Naive thymus-derived CD4-positive, alpha-beta T cell (primary cell): Measurements from ENCODE around the gene SGTA. TPM values are rescaled to one million over a fixed set of nuclear protein-coding genes. Genes with fewer than 3 reads are reported as not detected.
A peak's percentile ranks its signal among the peaks of the same experiment; 100 is the strongest.

Source experiments
- ATAC-seq: fragments of 150-1000 bp; cut with Tn5 transposase; 2 replicates; pipeline ENCODE4 v1.10.0; 2021; ENCODE audit warnings: mild to moderate bottlenecking, moderate library complexity
- CTCF ChIA-PET: fragments of 350-600 bp; sonication (Branson Sonifier 250); formaldehyde crosslinking; loops from one replicate; lab custom pipeline; 2021; ENCODE audit warnings: antibody characterized with exemption; lab: Charles Lee
- POLR2A ChIA-PET: fragments of 350-600 bp; sonication (Branson Sonifier 250); formaldehyde crosslinking; loops from one replicate; lab custom pipeline; 2021; ENCODE audit warnings: antibody characterized with exemption, inconsistent platforms; lab: Charles Lee
- DNase-seq, 9 donors: peaks; one replicate each; pipeline versions ENCODE4 v3.0.0 to v3.0.0-alpha.2; 2020 to 2022; ENCODE audit warnings: mixed read lengths in 1 of 9
- H3K27ac ChIP-seq: one replicate; pipeline ENCODE4 v1.7.0; 2013; ENCODE audit warnings: mild to moderate bottlenecking, low read depth, low read length, moderate library complexity
- H3K27me3 ChIP-seq, 2 donors: one replicate each; pipeline ENCODE4 v1.7.0; 2013; ENCODE audit warnings: low read length in 2 of 2, mild to moderate bottlenecking in 2 of 2, moderate library complexity in 2 of 2; ENCODE audit not compliant: control insufficient read depth in 2 of 2, insufficient read depth in 2 of 2
- H3K36me3 ChIP-seq, 3 experiments: 1 replicate in 2 of 3; 2 replicates in 1 of 3; pipeline ENCODE4 v1.7.0; 2013; ENCODE audit warnings: low read length in 3 of 3, mild to moderate bottlenecking in 3 of 3, moderate library complexity in 1 of 3; ENCODE audit not compliant: insufficient read depth in 3 of 3, control insufficient read depth in 2 of 3
- H3K4me1 ChIP-seq, 2 donors: one replicate each; pipeline ENCODE4 v1.7.0; 2013; ENCODE audit warnings: low read length in 2 of 2, mild to moderate bottlenecking in 2 of 2, moderate library complexity in 1 of 2; ENCODE audit not compliant: control insufficient read depth in 2 of 2, insufficient read depth in 2 of 2
- H3K4me3 ChIP-seq: 2 replicates; pipeline ENCODE4 v1.7.0; 2013; ENCODE audit warnings: mild to moderate bottlenecking, low read length
- H3K9me3 ChIP-seq, 3 experiments: 1 replicate in 2 of 3; 2 replicates in 1 of 3; pipeline ENCODE4 v1.7.0; 2013; ENCODE audit warnings: low read length in 3 of 3; ENCODE audit not compliant: control insufficient read depth in 2 of 3
- H3K27ac Mint-ChIP-seq, 9 donors: one replicate each; pipeline ENCODE4 v1.8.0; 2020 to 2022; ENCODE audit warnings: mixed read lengths in 9 of 9, mild to moderate bottlenecking in 8 of 9, moderate library complexity in 5 of 9, inconsistent platforms in 2 of 9
- H3K27me3 Mint-ChIP-seq, 5 donors: one replicate each; pipeline ENCODE4 v1.8.0; 2021 to 2022; ENCODE audit warnings: mixed read lengths in 5 of 5, mild to moderate bottlenecking in 1 of 5
- H3K36me3 Mint-ChIP-seq, 5 donors: one replicate each; pipeline ENCODE4 v1.8.0; 2020 to 2022; ENCODE audit warnings: mixed read lengths in 5 of 5, mild to moderate bottlenecking in 3 of 5, inconsistent platforms in 1 of 5
- H3K4me1 Mint-ChIP-seq, 7 donors: one replicate each; pipeline ENCODE4 v1.8.0; 2020 to 2022; ENCODE audit warnings: mixed read lengths in 7 of 7, mild to moderate bottlenecking in 3 of 7, inconsistent platforms in 1 of 7
- H3K4me3 Mint-ChIP-seq, 10 donors: one replicate each; pipeline ENCODE4 v1.8.0; 2020 to 2022; ENCODE audit warnings: mild to moderate bottlenecking in 10 of 10, mixed read lengths in 10 of 10, moderate library complexity in 6 of 10, inconsistent platforms in 2 of 10
- H3K9me3 Mint-ChIP-seq, 11 donors: one replicate each; pipeline ENCODE4 v1.8.0; 2020 to 2022; ENCODE audit warnings: mixed read lengths in 11 of 11, mild to moderate bottlenecking in 4 of 11, inconsistent platforms in 1 of 11, moderate library complexity in 1 of 11
- intact Hi-C, 2 donors: fragments of 100-400 bp; cut with micrococcal nuclease; formaldehyde crosslinking; loops; one replicate each; pipeline ENCODE4 v1.15.1; 2023
- polyA plus RNA-seq, 2 donors: library from polyadenylated mRNA; unstranded; fragments of 300-500 nt; fragmentation: Illumina TruSeq; gene quantifications; one replicate each; pipeline ENCODE4 v1.2.3, GENCODE V29; 2021
- total RNA-seq, 6 experiments: library from RNA in 5 of 6; stranded (reverse) in 5 of 6; gene quantifications; 1 replicate in 5 of 6; 2 replicates in 1 of 6; pipeline ENCODE4 v1.2.3 and lab custom pipeline; 2021 to 2026

Gene SGTA
- total and polyA plus RNA-seq, 7 experiments from 2014 or later = 25.3 to 47.8 (median 37.9) TPM

GRCh38 chr19:2761876-2762782 lies 20.9 kb downstream of the SGTA start:
- Histone ChIP-seq H3K27me3 (no peaks in the 10 kb centered on the region), H3K27ac (no peak overlapping the region), H3K9me3 (no peaks in the 10 kb centered on the region), H3K36me3 (peaks cover 0 to 87% (median 0%) of the 10 kb centered on the region in 3 experiments), H3K4me3 (no peak overlapping the region), H3K4me1 (no peaks in the 10 kb centered on the region)
- CTCF ChIA-PET = no interaction called here
- POLR2A ChIA-PET = interaction anchor here (0.7 kb wide), 1 partner anchor 114 kb away, joined by 3 read pairs; no protein-coding TSS in a partner anchor
- intact Hi-C loops = no loop called here
- no peak overlapping the region for H3K4me3 Mint-ChIP-seq
- H3K36me3 Mint-ChIP-seq = peaks cover 0 to 20% (median 9%) of the 10 kb centered on the region in 5 donors
- H3K27me3 Mint-ChIP-seq = no peaks in the 10 kb centered on the region
- no peak overlapping the region for H3K27ac Mint-ChIP-seq
- ATAC-seq (no peak), DNase-seq (no peak)
- peaks cover 0 to 2% (median 0%) of the 10 kb centered on the region in 7 donors for H3K4me1 Mint-ChIP-seq
- H3K9me3 Mint-ChIP-seq = no peaks in the 10 kb centered on the region

GRCh38 chr19:2761309-2761677 lies 21.8 kb downstream of the SGTA start:
- ATAC-seq = no peak
- no peak overlapping the region for H3K4me3 Mint-ChIP-seq
- H3K36me3 ChIP-seq = peaks cover 0 to 87% (median 0%) of the 10 kb centered on the region in 3 experiments
- H3K9me3 Mint-ChIP-seq = no peaks in the 10 kb centered on the region
- H3K4me1 Mint-ChIP-seq = peaks cover 0 to 2% (median 0%) of the 10 kb centered on the region in 7 donors
- ChIA-PET POLR2A (no interaction called here), CTCF (no interaction called here)
- H3K9me3 ChIP-seq = no peaks in the 10 kb centered on the region
- intact Hi-C loops = no loop called here
- H3K4me1 ChIP-seq = no peaks in the 10 kb centered on the region
- peaks cover 0 to 20% (median 7%) of the 10 kb centered on the region in 5 donors for H3K36me3 Mint-ChIP-seq
- H3K27ac Mint-ChIP-seq = no peak overlapping the region
- no peaks in the 10 kb centered on the region for H3K27me3 Mint-ChIP-seq
- no peaks in the 10 kb centered on the region for H3K27me3 ChIP-seq
- no peak overlapping the region for H3K4me3 ChIP-seq
- H3K27ac ChIP-seq = no peak overlapping the region
- DNase-seq = no peak

GRCh38 chr19:2759965-2760364 lies 23.1 kb downstream of the SGTA start:
- CTCF ChIA-PET = interaction anchor here (0.6 kb wide), 1 partner anchor 75 kb away, joined by 3 read pairs; no protein-coding TSS in a partner anchor
- Mint-ChIP-seq H3K36me3 (peaks cover 0 to 21% (median 7%) of the 10 kb centered on the region in 5 donors), H3K27ac (no peak overlapping the region), H3K27me3 (no peaks in the 10 kb centered on the region), H3K4me1 (peaks cover 0 to 2% (median 0%) of the 10 kb centered on the region in 7 donors), H3K4me3 (no peak overlapping the region), H3K9me3 (no peaks in the 10 kb centered on the region)
- no peaks in the 10 kb centered on the region for H3K9me3 ChIP-seq
- ATAC-seq = no peak
- no peak overlapping the region for H3K27ac ChIP-seq
- no peak overlapping the region for H3K4me3 ChIP-seq
- H3K4me1 ChIP-seq = no peaks in the 10 kb centered on the region
- POLR2A ChIA-PET = no interaction called here
- intact Hi-C loops = no loop called here
- H3K27me3 ChIP-seq = no peaks in the 10 kb centered on the region
- DNase-seq = no peak
- H3K36me3 ChIP-seq = peaks cover 0 to 85% (median 0%) of the 10 kb centered on the region in 3 experiments

- no peaks in the 10 kb centered on the region for H3K27me3 ChIP-seq
- no peak overlapping the region for H3K27ac ChIP-seq
- intact Hi-C loops = no loop called here
- no peak overlapping the region for H3K4me3 ChIP-seq
- DNase-seq = no peak
- POLR2A ChIA-PET = no interaction called here
- CTCF ChIA-PET = no interaction called here
- Mint-ChIP-seq H3K9me3 (no peaks in the 10 kb centered on the region), H3K4me3 (no peak overlapping the region), H3K4me1 (peaks cover 0 to 2% (median 0%) of the 10 kb centered on the region in 7 donors), H3K36me3 (peaks cover 0 to 20% (median 7%) of the 10 kb centered on the region in 5 donors), H3K27ac (peak overlapping the region in 1 of 9 donors; percentile 19), H3K27me3 (no peaks in the 10 kb centered on the region)
- H3K9me3 ChIP-seq = no peaks in the 10 kb centered on the region
- no peaks in the 10 kb centered on the region for H3K4me1 ChIP-seq
- H3K36me3 ChIP-seq = peaks cover 0 to 86% (median 0%) of the 10 kb centered on the region in 3 experiments
- ATAC-seq = no peak
Observed at GRCh38 chr19:2759362-2759761, 23.7 kb downstream of the SGTA start.

GRCh38 chr19:2758601-2759313 lies 24.3 kb downstream of the SGTA start:
- H3K4me3 Mint-ChIP-seq = no peak overlapping the region
- peaks cover 0 to 20% (median 7%) of the 10 kb centered on the region in 5 donors for H3K36me3 Mint-ChIP-seq
- peak overlapping the region in 1 of 9 donors; percentile 19 for H3K27ac Mint-ChIP-seq
- Histone ChIP-seq H3K9me3 (no peaks in the 10 kb centered on the region), H3K4me1 (no peaks in the 10 kb centered on the region), H3K27me3 (no peaks in the 10 kb centered on the region), H3K27ac (no peak overlapping the region), H3K36me3 (peaks cover 0 to 84% (median 0%) of the 10 kb centered on the region in 3 experiments), H3K4me3 (no peak overlapping the region)
- DNase-seq (no peak), ATAC-seq (no peak)
- H3K27me3 Mint-ChIP-seq = no peaks in the 10 kb centered on the region
- ChIA-PET CTCF (no interaction called here), POLR2A (no interaction called here)
- intact Hi-C loops = no loop called here
- peaks cover 0 to 2% (median 0%) of the 10 kb centered on the region in 7 donors for H3K4me1 Mint-ChIP-seq
- H3K9me3 Mint-ChIP-seq = no peaks in the 10 kb centered on the region

- no peaks in the 10 kb centered on the region for H3K27me3 Mint-ChIP-seq
- DNase-seq (no peak), ATAC-seq (no peak)
- Histone ChIP-seq H3K4me3 (no peak overlapping the region), H3K36me3 (peaks cover 0 to 68% (median 0%) of the 10 kb centered on the region in 3 experiments), H3K27me3 (no peaks in the 10 kb centered on the region), H3K27ac (no peak overlapping the region), H3K9me3 (no peaks in the 10 kb centered on the region), H3K4me1 (no peaks in the 10 kb centered on the region)
- H3K4me3 Mint-ChIP-seq = no peak overlapping the region
- peaks cover 0 to 20% (median 7%) of the 10 kb centered on the region in 5 donors for H3K36me3 Mint-ChIP-seq
- peaks cover 0 to 2% (median 0%) of the 10 kb centered on the region in 7 donors for H3K4me1 Mint-ChIP-seq
- intact Hi-C loops = no loop called here
- H3K27ac Mint-ChIP-seq = no peak overlapping the region
- CTCF ChIA-PET = interaction anchor here (0.6 kb wide), 1 partner anchor 945 kb away, joined by 3 read pairs; the partner anchor contains the start of gene ATP8B3
- POLR2A ChIA-PET = no interaction called here
- no peaks in the 10 kb centered on the region for H3K9me3 Mint-ChIP-seq
Observed at GRCh38 chr19:2756921-2757881, 25.9 kb downstream of the SGTA start.
